Measurements from ENCODE around the gene MAPK12. TPM values are rescaled to one million over a fixed set of nuclear protein-coding genes. Genes with fewer than 3 reads are reported as not detected.

Gene MAPK12
- polyA plus RNA-seq, 1 experiment, result 26.6 TPM

DNA sequence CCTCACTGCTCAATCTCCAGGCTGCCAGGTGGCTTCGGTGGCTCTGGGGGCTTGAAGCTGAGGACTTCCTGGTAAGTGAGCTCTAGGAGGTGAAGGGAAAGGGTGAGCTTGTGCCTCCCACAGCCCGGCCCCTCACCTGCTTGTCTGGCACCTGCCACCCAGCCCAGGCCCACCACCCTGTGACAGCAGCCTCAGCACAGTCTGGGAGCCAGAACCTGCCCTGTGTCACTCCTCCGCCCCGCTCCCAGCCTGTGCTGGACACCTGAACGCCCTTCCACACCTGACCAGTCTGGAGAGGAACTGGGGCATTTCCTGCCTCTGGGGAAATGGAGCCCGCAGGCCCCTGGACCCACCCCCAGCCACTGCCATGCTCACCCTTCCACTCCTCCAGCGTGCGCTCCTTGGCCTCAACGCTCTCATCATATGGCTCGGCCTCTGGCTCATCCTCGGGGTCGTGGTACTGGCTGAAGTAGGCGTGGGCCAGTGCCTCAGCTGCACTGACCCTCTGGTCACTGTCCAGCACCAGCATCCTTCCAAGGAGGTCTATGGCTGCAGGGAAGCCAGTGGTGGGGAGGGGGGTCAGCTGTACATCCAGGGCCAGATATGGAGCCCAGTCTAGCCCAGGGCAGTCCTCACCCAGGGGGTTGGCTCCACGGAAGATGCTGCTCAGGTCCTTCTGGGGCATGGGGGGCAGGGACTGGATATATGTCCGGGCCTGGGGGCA, 3.6 kb upstream of the MAPK12 start:
- ChIA-PET CTCF (no interaction called here), POLR2A (no interaction called here)
- H3K9me3 ChIP-seq (ENCODE audit: control insufficient read depth, insufficient read depth, low read length), result peaks cover 10% of the 10 kb centered on the region; the same call in 1 of the 2 replicates
- H3K27ac ChIP-seq (ENCODE audit: low read depth, low read length), result no peak overlapping the region
- DNase-seq (ENCODE audit: low read depth, low spot score), result no peak
- no peak overlapping the region for H3K4me3 ChIP-seq (ENCODE audit: low read depth, low read length)
- no peaks in the 10 kb centered on the region for H3K27me3 ChIP-seq (ENCODE audit: control insufficient read depth, insufficient read depth, low read length)
- TF ChIP-seq, protein P1, sequence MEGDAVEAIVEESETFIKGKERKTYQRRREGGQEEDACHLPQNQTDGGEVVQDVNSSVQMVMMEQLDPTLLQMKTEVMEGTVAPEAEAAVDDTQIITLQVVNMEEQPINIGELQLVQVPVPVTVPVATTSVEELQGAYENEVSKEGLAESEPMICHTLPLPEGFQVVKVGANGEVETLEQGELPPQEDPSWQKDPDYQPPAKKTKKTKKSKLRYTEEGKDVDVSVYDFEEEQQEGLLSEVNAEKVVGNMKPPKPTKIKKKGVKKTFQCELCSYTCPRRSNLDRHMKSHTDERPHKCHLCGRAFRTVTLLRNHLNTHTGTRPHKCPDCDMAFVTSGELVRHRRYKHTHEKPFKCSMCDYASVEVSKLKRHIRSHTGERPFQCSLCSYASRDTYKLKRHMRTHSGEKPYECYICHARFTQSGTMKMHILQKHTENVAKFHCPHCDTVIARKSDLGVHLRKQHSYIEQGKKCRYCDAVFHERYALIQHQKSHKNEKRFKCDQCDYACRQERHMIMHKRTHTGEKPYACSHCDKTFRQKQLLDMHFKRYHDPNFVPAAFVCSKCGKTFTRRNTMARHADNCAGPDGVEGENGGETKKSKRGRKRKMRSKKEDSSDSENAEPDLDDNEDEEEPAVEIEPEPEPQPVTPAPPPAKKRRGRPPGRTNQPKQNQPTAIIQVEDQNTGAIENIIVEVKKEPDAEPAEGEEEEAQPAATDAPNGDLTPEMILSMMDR (IDR thresholded peaks at IDR 0.05; ENCODE audit: low read depth, low read length), result no peak

DNA sequence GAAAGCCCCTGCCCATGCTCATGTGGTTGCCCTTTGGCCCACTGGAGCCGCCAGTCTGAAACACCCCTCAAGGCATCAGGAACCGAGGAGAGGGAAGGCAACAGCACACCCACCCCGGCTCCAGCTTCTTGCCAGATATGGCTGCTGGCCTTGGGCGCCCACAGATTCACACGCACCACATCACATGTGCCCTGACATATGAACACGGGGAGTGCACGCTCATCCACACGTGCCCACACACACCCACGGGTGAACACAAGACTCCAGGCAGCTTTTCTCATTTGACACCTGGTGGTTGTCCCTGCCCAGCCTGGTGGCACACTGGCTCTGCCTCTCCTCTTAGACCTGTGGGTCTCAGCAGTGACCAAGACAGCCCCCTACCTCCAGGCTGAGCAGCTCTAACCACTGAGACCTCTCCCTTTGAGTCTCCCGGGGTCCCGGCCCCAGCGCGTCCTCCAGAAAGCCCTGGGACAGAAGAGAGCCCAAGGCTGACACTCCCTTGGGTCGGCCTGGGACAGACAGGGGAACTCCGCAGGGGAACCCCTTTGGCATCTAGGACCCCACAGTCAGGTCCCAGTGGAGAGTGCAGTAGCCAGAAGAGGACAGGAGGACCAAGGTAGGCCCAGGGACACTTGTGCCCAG, 2.7 kb upstream of the MAPK12 start:
- H3K4me3 ChIP-seq (ENCODE audit: low read depth, low read length), result no peak overlapping the region

DNA sequence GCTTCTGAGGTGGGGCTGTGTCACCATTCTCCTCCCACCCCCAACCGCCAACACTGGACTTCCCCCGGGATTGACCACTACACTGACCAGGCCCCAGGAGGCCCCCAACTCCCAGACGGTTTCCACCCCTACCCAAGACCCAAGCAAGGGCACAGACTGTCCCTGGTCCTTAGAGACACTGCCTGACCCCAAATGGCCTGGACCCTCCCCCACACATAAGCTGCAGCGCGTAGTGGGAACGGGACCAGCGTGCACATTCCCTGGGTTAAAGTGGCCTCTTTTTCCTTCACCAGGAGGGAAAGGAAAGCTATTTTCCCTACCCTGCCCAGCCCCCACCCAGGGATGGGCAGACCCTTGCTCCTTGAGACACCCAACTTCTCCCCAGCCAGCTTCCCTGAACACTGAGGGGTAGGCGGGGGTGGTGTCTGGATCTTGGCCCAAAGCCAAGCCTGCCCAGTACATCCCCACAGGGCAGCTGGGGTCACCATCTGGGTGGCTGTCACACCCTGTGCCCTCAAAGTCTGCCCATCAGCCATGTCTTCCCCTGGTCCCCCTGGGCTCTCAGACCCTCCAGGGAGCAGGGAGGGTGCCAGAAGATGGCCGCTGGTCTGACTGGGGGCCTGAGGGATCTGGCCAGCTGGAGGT, 1.6 kb upstream of the MAPK12 start:
- no peak for DNase-seq (ENCODE audit: low read depth, low spot score)
- TF ChIP-seq, protein P1 (IDR thresholded peaks at IDR 0.05; ENCODE audit: low read depth, low read length), result no peak

More for the DNA sequence above, 2.7 kb upstream of the MAPK12 start:
- Histone ChIP-seq H3K27ac (ENCODE audit: low read depth, low read length) (no peak overlapping the region), H3K27me3 (ENCODE audit: control insufficient read depth, insufficient read depth, low read length) (no peaks in the 10 kb centered on the region), H3K9me3 (ENCODE audit: control insufficient read depth, insufficient read depth, low read length) (peaks cover 10% of the 10 kb centered on the region; the same call in 1 of the 2 replicates)
- ChIA-PET POLR2A (interaction anchor here (0.5 kb wide), 1 partner anchor 287 kb away, joined by 3 read pairs; no protein-coding TSS in a partner anchor), CTCF (interaction anchor here (0.9 kb wide), 1 partner anchor 78 kb away, joined by 4 read pairs; no protein-coding TSS in a partner anchor)
- TF ChIP-seq, protein P1 (IDR thresholded peaks at IDR 0.05; ENCODE audit: low read depth, low read length), result no peak
- no peak for DNase-seq (ENCODE audit: low read depth, low spot score)

DNA sequence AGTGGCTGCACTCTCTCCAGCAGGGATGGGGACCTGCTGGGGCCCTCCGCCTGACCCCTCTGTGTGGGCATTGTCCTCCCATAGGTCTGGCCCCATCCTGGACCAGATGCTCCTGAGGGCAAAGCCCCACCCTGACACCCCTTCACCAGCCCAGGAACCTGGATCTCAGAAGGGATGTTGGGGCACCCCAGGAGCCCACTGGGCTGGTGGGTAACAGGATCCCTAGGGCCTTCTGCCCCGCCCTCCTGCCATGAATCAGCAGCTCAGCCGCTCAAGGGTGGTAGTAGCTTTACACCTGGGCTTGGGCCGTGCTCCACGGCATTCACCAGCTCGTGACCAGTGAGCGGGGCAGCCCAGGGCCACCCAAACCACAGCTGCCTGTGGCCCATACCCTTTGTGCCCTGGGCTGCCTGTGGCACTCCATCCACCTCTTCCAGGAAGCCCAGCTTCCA, 1.0 kb upstream of the MAPK12 start:
- ChIA-PET POLR2A (interaction anchor here (1.0 to 1.4 kb wide), 2 partner anchors 11 to 18 kb away, joined by 3 to 7 read pairs; partner anchors contain the start of genes HDAC10 and TUBGCP6), CTCF (interaction anchor here (1.0 kb wide), 2 partner anchors 13 to 79 kb away, joined by 3 to 4 read pairs; no protein-coding TSS in a partner anchor)
- no peak overlapping the region for H3K27ac ChIP-seq (ENCODE audit: low read depth, low read length)
- no peak for DNase-seq (ENCODE audit: low read depth, low spot score)
- H3K9me3 ChIP-seq (ENCODE audit: control insufficient read depth, insufficient read depth, low read length), result peaks cover 10% of the 10 kb centered on the region; the same call in 1 of the 2 replicates
- TF ChIP-seq, protein P1 (IDR thresholded peaks at IDR 0.05; ENCODE audit: low read depth, low read length), result no peak
- no peaks in the 10 kb centered on the region for H3K27me3 ChIP-seq (ENCODE audit: control insufficient read depth, insufficient read depth, low read length)
- no peak overlapping the region for H3K4me3 ChIP-seq (ENCODE audit: low read depth, low read length)

More for the DNA sequence above, 1.6 kb upstream of the MAPK12 start:
- Histone ChIP-seq H3K9me3 (ENCODE audit: control insufficient read depth, insufficient read depth, low read length) (peaks cover 10% of the 10 kb centered on the region; the same call in 1 of the 2 replicates), H3K27me3 (ENCODE audit: control insufficient read depth, insufficient read depth, low read length) (no peaks in the 10 kb centered on the region), H3K4me3 (ENCODE audit: low read depth, low read length) (no peak overlapping the region), H3K27ac (ENCODE audit: low read depth, low read length) (no peak overlapping the region)
- ChIA-PET POLR2A (interaction anchor here (1.0 to 1.4 kb wide), 2 partner anchors 12 to 19 kb away, joined by 3 to 7 read pairs; partner anchors contain the start of genes HDAC10 and TUBGCP6), CTCF (interaction anchor here (1.0 kb wide), 2 partner anchors 13 to 79 kb away, joined by 3 to 4 read pairs; no protein-coding TSS in a partner anchor)

Data from AG04450 (cell line).